ENCODE results near the gene TMC1. TPM values are rescaled to one million over a fixed set of nuclear protein-coding genes. Genes with fewer than 3 reads are reported as not detected.

The TMC1 gene
- total and polyA plus RNA-seq, 7 donors, result 0.05 to 2.6 (median 0.21) TPM; not detected in 3

DNA sequence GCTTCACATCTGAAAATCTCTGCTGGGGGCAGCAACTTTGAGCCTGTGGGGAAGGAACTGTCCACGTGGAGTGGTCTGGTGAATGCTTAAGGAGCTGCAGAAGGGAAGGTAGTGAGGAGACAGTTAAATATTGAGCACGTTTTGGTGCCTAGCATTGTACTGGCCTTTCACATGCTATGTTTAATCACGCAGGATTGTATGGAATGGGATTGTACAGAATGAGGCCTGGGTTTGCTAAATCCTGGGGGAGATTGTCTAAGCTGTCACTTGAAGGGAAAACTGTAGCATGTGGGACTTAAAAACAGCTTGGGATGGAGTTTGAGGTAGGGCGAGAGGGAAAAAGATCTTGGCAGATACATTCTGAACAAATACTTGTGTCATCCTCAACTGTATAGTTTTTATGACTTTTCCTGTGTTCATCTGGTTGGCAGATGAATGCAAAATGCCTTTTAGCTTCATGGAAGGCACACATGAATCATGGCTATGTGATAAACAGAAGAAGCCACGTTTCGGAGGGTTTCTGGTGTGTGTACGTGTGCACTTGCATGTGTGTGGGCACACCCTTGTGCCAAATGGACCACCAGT lies 106.6 kb downstream of the TMC1 start:
- Histone ChIP-seq H3K4me1 (peaks cover 4% of the 10 kb centered on the region), H3K27ac (no peak overlapping the region), H3K36me3 (ENCODE audit: insufficient read depth in 1 of 2, low read depth in 1 of 2) (no peaks in the 10 kb centered on the region), H3K27me3 (ENCODE audit: insufficient read depth in 3 of 3, low read length in 2 of 3) (no peaks in the 10 kb centered on the region), H3K9me3 (no peaks in the 10 kb centered on the region), H3K4me3 (no peak overlapping the region)
- intact Hi-C loops (cut with DNase I), result no loop called here
- ATAC-seq (no peak), DNase-seq (no peak)
- TF ChIP-seq, protein P1, sequence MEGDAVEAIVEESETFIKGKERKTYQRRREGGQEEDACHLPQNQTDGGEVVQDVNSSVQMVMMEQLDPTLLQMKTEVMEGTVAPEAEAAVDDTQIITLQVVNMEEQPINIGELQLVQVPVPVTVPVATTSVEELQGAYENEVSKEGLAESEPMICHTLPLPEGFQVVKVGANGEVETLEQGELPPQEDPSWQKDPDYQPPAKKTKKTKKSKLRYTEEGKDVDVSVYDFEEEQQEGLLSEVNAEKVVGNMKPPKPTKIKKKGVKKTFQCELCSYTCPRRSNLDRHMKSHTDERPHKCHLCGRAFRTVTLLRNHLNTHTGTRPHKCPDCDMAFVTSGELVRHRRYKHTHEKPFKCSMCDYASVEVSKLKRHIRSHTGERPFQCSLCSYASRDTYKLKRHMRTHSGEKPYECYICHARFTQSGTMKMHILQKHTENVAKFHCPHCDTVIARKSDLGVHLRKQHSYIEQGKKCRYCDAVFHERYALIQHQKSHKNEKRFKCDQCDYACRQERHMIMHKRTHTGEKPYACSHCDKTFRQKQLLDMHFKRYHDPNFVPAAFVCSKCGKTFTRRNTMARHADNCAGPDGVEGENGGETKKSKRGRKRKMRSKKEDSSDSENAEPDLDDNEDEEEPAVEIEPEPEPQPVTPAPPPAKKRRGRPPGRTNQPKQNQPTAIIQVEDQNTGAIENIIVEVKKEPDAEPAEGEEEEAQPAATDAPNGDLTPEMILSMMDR (IDR thresholded peaks at IDR 0.05), result no peak
- 58 to 74% (median 61%) methylated on average over 7 of the region's 7 CpGs for WGBS, 3 donors

DNA sequence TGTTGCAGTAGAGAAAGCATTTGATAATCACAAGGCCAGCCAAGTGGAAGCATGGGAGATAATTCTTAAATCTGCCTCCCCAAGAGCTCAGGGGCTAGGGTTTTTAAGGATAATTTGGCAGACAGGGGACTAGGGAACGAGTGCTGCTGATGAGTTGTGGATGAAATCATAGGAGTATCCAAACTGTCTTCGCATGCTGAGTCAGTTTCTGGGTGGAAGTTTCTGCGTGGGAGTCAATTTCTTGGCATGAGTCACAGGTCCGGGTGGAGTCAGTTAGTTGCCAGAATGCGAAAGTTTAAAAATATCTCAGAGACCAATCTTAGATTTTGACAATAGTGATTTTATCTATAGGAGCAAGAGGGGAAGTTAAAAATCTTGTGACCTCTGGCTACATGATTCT lies 112.6 kb downstream of the TMC1 start:
- no peaks in the 10 kb centered on the region for H3K27me3 ChIP-seq (ENCODE audit: insufficient read depth in 3 of 3, low read length in 2 of 3)
- DNase-seq (no peak), ATAC-seq (no peak)
- TF ChIP-seq, protein P1 (IDR thresholded peaks at IDR 0.05), result no peak
- H3K9me3 ChIP-seq, result no peaks in the 10 kb centered on the region
- no peaks in the 10 kb centered on the region for H3K36me3 ChIP-seq (ENCODE audit: insufficient read depth in 1 of 2, low read depth in 1 of 2)
- H3K4me1 ChIP-seq, result peaks cover 2% of the 10 kb centered on the region
- H3K4me3 ChIP-seq, result no peak overlapping the region
- intact Hi-C loops (cut with DNase I), result no loop called here
- WGBS, 3 donors, result 26 to 30% (median 27%) methylated on average over 5 of the region's 5 CpGs
- H3K27ac ChIP-seq, result no peak overlapping the region

DNA sequence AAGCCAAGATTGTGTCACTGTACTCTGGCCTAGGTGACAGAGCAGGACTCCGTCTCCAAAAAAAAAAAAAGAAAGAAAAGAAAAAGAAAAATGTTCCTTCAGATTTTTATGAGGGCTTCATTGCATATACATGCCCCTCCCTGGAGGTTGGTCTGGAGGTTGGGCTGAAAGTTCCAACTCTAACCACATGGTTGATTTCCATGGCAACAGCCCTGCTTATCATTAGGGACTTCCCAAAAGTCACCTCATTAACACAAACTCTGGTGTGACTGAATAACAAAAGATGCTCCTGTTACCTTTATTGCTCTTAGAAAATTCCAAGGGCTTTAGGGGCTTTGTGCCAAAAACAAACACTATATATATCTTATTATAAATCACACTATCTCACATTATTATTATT lies 113.8 kb downstream of the TMC1 start:
- no peak overlapping the region for H3K27ac ChIP-seq
- no peaks in the 10 kb centered on the region for H3K27me3 ChIP-seq (ENCODE audit: insufficient read depth in 3 of 3, low read length in 2 of 3)
- H3K4me3 ChIP-seq, result no peak overlapping the region
- H3K4me1 ChIP-seq, result no peaks in the 10 kb centered on the region
- ATAC-seq, result no peak
- 75 to 100% (median 86%) methylated on average over 1 of the region's 1 CpG for WGBS, 3 donors
- H3K9me3 ChIP-seq, result no peaks in the 10 kb centered on the region
- intact Hi-C loops (cut with DNase I), result no loop called here
- no peaks in the 10 kb centered on the region for H3K36me3 ChIP-seq (ENCODE audit: insufficient read depth in 1 of 2, low read depth in 1 of 2)
- no peak for DNase-seq
- TF ChIP-seq, protein P1 (IDR thresholded peaks at IDR 0.05), result no peak

DNA sequence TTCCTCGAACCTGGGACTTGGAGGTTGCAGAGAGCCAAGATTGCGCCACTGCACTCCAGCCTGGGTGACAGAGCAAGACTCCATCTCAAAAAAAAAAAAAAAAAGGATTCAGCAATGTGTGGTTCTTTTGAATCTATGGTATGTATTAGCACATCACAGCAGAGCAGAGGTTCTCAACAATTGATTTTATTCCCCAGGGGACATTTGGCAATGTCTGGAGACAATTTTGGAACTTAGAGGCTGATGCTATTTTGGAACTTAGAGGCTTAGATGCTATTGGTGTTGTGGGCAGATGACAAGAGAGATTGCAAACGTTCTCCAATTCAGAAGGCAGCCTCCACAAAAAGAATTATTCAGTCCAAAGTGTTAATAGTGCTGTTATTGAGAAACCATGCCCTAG lies 115.2 kb downstream of the TMC1 start:
- no peak for ATAC-seq
- Histone ChIP-seq H3K9me3 (no peaks in the 10 kb centered on the region), H3K27ac (no peak overlapping the region), H3K4me3 (no peak overlapping the region), H3K36me3 (ENCODE audit: insufficient read depth in 1 of 2, low read depth in 1 of 2) (no peaks in the 10 kb centered on the region), H3K27me3 (ENCODE audit: insufficient read depth in 3 of 3, low read length in 2 of 3) (no peaks in the 10 kb centered on the region), H3K4me1 (no peaks in the 10 kb centered on the region)
- no peak for DNase-seq
- intact Hi-C loops (cut with DNase I), result no loop called here
- 59 to 79% (median 73%) methylated on average over 3 of the region's 3 CpGs for WGBS, 3 donors
- TF ChIP-seq, protein P1 (IDR thresholded peaks at IDR 0.05), result no peak

DNA sequence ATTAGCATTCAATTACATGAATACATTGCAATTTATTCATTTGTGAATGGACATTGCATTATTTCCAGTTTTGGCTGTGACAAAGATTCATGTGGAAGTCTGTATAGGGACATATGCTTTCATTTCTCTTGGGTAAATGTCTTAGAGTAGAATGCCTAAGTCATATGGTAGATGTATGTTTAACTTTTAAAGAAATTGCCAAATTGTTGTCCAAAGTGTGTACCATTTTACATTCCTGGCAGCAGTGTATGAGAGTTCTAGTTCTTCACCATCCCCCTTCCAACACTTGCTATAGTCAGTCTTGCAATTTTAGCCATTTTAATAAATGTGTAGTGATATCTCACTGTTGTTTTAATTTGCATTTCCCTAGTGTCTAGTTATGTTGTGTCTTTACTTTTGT lies 122.2 kb downstream of the TMC1 start:
- Histone ChIP-seq H3K4me1 (no peaks in the 10 kb centered on the region), H3K27me3 (ENCODE audit: insufficient read depth in 3 of 3, low read length in 2 of 3) (no peaks in the 10 kb centered on the region), H3K9me3 (no peaks in the 10 kb centered on the region), H3K4me3 (no peak overlapping the region), H3K27ac (no peak overlapping the region), H3K36me3 (ENCODE audit: insufficient read depth in 1 of 2, low read depth in 1 of 2) (no peaks in the 10 kb centered on the region)
- TF ChIP-seq, protein P1 (IDR thresholded peaks at IDR 0.05), result no peak
- intact Hi-C loops (cut with DNase I), result no loop called here
- no peak for ATAC-seq
- DNase-seq, result no peak
